HG02938 (cell line): ENCODE results near the gene ZSWIM6.

Experiments used
- ATAC-seq: cut with Tn5 transposase; IDR thresholded peaks from one replicate; pipeline ENCODE4 v1.9.1; 2021; ENCODE audit warnings: mild to moderate bottlenecking, moderate library complexity; ENCODE audit not compliant: unreplicated experiment

The ZSWIM6 gene

DNA sequence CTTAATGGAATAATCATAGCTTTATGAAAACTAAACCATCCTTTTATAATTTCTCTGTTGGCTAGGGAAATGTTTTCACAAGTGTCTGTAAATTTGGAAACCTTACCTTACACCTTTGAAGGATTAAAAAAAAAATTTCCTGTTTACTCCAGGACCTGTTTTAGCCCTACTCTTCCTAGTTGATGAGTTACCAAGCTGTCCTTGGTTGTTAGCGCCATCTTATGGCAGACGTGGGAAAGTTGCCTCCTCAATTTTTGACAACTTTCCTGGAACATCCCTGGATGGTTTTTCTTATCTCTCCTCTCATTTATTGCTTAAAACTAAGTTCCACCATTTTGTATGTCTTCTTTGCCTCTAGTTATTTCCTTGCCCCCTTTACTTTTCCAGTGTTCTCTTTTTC lies 25.7 kb downstream of the ZSWIM6 start:
- no peak for ATAC-seq

DNA sequence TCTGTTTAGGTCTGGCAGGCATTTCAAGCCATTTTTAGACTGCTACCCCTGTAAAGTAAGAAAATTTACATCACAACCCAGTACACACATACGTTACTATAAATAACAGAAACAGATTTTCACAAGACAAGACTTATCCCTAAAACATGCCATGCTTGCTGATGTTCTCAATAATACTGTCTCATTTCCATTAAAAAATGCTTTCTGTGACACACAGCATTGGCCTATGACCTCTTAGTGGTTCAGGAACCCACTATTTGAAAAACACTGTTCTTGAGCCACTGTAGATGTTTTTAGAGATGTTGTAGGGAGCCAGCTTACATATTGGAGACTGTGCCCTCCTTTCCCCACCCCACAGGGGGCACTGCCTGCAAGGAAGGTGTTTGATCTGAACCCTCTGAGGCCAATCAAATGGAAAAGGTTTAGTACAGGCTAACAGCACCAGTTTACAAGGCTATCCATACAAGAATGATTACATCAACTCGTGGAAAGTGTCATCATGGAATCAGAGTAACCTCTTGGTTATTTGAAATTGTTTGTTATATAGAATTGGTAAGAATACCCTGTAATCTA lies 30.8 kb downstream of the ZSWIM6 start:
- no peak for ATAC-seq

DNA sequence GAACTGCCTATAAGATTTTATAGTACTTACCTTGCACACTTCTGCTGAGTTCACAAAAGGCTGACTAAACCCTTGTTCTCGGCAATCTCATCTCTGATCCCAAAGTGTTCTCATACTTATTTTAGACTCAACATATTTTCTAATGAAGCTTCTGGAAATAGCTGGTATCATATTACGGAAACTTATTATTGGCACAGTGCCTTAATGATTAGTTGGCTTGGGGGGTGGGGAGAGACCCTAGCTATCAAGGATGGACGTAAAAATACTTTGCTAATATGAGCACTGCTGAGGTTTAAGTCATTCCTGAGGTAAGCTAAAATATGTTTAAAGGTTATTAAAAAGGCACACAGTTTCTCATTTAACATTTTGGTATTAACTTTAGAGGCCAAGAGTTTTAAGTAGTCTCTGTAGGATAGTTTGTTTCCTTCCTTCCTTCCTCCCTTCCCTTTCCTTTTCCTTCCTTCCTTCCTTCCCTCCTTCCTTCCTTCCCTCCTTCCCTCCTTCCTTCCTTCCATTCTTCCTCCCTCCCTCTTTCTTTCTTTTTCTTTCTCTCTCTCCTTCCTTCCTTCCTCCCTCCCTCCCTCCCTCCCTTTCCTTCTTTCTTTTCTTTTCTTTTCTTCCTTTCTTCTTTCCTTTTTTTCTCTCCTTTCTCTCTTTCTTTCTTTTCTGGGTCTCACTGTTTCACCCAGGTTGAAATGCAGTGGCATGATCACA lies 31.5 kb downstream of the ZSWIM6 start:
- no peak for ATAC-seq

DNA sequence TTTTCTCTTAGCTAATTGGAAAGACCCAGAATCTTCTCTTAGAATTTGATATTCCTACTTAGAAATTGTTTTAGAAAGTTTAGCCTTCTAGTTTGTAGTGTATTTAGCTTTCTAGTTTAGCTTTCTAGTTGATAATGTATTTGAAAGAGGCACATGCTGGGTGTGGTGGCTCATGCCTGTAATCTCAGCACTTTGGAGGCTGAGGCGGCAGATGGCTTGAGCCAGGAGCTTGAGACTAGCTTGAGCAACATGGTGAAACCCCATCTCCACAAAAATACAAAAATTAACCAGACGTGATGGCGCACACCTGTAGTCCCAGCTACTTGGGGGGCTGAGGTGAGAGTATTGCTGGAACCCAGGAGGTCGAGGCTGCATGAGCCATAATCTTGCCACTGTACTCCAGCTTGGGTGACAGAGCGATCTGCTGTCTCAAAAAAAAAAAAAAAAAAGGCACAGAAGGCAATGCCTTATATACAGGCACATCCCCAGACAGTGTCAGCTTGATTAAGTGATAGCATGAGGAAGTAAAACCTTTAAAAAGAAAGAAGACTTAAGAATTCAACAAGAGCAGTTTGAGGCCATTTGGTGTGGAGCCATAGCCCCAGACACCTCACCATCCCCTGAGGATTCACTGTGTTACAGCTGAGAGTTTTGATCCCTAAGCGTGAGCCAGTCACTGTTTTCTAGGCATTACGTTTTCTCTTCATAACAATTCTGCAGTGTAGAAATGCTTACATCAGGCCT lies 34.6 kb downstream of the ZSWIM6 start:
- ATAC-seq: no peak

DNA sequence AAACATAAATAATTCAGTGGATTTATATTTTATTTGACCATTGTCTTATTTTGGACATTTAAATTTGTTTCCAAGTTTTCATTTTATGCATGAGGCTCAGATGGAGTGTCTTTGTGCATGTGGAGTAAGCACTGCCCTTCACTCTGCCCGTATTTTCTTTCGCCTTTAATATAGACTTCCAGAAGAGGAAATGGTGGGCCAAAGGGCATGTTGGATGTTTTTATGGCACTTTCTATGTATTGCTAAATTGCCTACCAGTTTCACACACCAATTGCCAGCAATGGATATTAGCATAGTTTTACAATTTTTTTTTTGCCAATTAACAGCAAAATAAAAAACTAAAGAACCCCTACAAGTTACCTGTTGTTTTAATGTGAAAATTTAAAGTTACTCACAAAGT lies 38.4 kb downstream of the ZSWIM6 start:
- no peak for ATAC-seq

DNA sequence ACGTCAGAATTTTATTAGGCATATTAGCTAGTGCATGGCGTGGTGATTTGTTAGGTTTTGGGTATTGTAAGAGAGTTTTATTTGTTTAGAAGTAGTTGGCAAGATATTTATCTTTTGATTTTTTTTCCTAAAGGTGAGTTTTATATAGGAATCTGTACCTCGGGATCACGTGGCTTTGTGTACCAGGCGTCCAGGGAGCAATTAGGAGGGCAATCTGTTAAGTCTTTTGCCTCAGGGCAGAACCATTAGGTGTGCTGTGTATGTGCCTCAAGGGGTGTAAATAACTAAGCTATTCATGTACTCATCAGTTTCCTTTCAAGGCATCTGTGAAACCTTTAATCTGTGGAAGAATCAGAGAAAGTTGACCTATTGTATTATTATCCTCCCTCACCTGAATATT lies 39.4 kb downstream of the ZSWIM6 start:
- ATAC-seq: no peak

DNA sequence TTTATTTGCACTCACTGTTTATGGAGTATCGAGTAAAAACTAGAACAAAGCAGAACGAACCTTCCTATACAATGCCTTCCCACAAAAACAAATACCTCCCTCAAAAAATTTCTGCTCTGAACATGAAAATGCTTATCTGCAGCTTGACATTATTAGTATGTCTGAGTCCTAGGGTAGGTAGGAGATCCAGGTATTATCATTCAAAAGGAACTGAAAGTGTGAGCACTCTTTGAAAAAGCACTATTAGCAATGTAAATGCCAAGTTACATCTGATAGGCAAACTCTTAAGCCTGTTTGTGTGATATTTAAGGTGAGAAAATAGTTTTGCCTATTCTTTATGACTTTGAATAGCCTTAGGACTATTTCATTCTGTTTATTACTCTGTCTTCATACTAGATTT lies 47.6 kb downstream of the ZSWIM6 start:
- ATAC-seq: no peak

DNA sequence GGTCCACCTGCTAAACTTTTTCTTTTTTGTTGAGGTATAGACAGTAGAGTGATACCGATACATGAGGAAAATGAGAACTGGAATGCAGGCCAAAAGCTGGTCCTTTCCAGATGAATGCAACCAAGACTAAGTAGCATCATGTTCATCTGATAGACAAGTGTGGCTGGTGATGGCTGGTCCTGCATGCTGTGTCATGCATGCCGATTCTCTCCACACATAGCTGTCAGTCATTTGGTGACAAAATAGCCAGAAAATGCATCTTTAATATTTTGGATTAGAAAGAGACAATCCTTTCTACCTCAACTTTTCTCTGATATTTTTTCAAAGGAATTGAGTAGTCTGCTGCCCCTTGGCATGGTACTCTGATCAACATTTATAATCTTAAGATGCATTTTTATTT lies 49.9 kb downstream of the ZSWIM6 start:
- ATAC-seq: no peak

DNA sequence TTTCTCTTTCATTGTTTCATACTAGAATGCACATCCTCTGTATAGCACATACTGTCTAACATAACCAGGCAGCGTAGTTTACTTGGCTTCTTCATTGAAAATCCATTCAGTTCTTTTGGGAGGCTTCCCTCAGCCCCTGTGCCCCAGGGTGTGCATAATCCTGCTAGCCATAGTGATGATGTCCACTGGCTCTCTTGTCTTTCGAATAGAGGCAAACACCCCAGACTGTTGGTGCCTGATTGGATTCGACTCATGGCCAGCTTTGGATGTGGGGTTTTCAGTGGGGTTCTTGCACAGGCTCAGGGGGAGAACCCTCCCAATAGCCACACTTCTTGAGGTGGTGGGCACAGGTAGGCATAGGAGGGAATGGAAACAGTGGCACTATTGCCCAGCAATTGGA lies 53.6 kb downstream of the ZSWIM6 start:
- no peak for ATAC-seq

DNA sequence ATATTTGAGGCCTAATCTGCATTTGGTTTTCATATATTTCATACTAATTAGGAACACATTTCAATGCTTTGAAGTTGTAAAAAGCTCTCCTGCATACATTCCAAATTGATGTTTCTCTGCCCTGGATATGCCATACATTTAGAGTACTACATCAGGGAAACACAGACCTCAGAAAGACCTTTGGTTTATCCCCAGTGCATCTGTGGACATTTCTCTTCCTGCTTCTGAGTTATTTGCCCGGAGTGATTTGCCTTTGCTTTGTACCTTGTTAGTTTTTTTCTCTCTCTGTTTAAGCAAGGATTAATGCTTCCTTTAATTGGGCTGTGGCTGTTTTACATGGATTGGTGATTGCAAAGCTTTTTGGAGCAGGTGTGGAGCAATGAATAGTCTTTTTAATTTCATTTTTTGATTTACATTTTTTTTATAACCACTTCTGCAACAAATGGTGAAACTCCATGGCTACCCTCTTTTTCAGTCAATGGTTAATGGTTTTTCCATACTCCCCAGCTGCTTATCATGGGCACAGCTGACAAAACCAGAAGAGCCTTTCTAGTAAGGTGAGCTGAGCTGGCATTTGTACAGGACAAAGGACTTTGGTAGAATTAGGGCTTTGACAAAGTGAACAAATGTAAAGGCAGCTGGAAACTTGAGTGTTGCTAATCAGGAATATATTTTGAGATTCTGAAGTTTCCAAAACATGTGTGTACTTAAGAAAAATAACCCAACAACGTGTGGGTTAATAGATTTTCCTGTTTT lies 54.2 kb downstream of the ZSWIM6 start:
- ATAC-seq: no peak

DNA sequence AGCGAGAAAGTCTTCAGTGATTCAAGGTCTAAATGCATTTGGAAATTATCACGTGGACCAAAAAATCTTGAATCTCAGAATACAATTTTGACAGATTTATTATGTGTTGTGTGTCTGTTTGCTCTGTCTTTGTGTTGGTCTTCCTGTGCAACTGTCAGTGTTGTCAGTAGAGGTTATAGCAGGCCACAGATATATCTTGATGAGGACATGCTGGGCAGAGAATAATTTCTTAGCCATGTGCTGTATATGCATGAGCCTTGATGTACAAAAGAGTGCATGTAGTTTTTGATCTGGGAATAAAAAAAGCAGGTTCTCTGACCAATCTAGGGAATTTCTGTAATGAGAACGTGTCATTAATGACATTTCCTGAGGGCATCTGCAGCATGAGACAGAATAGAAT lies 57.6 kb downstream of the ZSWIM6 start:
- no peak for ATAC-seq

DNA sequence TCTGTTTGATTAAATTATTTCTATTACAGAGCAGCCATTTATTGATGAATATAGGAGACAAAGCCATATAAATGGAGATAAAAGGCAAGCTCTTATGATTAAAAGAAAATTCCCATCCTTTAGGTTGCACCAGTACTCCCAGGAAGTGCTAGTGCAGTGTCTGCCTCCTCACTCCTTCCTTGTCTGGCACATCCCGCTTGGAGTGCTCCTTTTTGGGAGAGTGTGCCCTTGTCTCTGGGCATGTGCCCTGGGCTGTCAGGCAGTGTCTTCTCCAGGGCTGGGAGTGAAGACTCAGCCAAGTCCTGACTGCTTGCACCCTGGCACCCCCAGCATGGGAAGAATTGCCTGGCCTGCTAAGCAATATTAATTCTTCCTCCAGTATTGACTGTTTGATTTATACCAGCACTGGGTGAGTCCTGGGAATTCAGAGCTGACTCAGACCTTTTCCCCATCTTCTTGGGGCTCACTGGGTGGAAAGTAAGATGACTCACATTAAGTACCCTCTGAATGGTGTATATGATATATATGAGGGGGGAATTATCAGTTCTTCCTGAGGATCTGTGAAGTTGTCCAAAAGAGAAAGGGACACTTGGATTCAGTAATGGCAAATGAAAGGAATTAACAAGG lies 62.1 kb downstream of the ZSWIM6 start:
- ATAC-seq: no peak

DNA sequence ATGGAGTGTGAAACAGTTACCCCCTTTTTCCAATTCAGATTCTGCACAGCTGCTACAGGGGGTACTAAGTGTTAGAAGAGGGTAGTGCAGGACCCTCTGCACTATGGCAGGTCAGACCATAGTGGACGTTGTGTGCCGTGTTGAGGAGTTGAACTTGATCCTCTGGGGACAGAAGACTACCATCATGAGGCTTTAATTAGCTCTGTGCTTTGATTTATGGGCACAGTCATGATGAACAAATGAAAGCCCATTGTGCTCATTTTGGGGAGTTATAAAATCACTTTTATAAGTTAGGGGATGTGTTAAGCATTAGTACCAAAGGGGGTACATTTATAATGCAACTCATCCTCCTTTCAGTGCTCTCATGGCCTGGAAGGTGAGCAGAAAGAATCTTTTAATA lies 62.7 kb downstream of the ZSWIM6 start:
- no peak for ATAC-seq

DNA sequence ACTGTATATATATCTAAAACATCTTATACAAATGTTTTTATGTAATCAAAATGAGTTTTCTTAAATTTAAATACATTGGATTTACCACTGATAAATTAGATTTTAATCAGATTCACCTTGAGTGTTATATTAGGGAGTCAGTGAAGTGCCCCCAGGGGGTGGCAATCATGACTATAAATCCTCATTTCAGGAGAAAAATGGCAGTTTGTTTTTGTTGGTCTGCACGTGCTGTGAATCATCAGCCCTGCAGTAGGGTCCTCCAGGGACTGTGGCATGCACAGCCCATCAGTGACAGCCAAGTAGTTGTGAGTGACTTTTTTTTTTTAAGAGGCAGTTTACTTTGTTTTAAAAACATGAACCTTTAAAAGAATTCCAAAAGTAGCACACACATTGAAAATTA lies 65.2 kb downstream of the ZSWIM6 start:
- ATAC-seq: no peak

DNA sequence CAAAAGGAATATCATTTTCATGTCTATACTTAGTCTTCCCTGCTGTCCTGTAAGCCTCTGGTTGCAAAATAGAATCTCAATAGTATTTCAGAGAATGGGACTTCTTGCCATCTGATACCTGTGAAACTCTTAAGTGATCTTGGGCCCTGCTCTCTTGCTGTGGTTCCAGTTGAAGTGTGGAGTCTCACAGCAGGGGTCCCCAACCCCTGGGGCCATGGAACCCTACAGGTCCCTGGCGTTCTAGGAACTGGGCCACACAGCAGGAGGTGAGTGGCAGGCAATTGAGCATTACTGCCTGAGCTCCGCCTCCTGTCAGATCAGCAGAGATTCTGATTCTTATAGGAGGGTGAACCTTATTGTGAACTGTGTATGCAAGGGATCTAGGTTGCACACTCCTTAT lies 65.9 kb downstream of the ZSWIM6 start:
- ATAC-seq: no peak

DNA sequence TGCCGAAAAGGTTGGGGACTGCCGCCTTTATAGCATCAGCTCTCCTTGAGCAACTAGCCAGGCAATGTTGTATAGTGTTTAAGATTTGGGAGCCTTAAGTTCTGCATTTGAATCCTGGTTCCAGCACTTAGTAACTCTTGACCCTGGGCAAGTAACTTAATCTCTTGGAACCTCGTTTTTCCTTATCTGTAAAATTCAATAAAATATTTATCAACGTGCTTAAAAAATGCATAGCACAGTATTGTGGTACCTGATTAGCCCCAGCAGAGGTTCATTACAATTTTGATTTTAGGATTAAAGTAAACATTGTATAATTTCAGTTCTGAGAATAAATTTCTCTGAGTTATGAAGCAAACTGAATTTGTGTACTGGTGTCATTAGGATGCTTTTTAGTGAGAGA lies 66.4 kb downstream of the ZSWIM6 start:
- no peak for ATAC-seq

DNA sequence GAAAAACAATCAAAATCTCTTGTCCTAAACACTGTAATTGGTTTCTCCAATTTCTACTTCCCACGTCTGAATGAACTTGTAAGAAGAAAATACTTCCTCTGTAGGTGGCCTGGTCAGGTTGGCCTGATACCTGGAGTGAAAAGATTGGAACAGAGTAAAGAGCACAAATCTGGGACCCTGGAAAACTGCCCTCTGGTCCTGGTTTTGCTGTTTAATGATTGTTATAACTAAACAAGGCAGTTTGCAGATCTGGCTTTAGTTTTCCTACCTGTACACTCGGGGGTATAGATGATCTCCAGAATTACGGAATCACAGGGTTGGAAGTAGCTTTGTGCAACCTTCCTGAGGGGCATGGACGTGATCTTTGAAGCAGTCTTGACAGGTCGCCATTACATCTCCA lies 67.6 kb downstream of the ZSWIM6 start:
- ATAC-seq: no peak

DNA sequence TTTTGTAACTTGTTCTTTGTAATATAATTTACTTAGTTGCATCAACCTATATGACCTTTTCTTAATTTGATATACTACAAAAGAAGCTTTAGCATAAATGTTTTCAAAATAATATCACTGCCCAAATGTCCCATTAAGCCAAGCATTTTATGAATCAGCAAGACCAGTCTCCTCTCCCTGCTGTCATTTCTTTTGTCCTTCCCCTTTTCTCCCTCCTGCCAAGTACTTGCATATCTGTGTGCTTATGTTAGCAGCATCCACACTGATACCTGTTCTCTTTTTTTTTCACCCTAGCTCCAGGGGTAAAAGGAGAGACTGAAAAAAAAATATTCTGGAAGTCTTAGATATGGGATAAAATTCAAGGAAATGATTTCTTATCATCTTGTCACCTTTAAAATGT lies 69.7 kb downstream of the ZSWIM6 start:
- no peak for ATAC-seq

DNA sequence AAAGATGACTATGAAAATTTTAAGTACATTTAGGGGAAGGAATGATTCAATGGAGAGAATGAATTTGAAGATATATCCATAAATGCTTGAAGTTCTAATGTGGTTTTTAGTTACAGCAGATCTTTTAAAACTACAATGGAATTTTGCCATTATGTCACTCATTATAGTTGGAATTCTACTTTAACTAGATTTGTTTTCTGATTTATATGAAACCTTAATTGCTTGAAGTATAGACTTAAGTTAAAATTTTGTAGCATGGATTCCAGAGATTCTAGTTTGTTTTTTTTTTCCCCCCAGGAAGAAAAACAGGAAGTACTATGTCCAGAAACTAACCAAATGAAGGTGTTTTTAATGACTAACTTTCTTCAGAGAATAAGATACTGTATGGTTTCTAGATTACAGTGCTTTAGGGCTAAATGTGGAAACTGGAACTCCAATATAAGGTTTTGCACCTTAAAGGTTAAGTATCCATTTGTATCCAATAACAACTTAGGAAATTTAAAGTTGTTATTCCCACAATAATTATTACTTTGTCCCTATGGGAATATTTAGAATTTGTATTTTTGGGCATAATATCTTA lies 70.3 kb downstream of the ZSWIM6 start:
- ATAC-seq: no peak

DNA sequence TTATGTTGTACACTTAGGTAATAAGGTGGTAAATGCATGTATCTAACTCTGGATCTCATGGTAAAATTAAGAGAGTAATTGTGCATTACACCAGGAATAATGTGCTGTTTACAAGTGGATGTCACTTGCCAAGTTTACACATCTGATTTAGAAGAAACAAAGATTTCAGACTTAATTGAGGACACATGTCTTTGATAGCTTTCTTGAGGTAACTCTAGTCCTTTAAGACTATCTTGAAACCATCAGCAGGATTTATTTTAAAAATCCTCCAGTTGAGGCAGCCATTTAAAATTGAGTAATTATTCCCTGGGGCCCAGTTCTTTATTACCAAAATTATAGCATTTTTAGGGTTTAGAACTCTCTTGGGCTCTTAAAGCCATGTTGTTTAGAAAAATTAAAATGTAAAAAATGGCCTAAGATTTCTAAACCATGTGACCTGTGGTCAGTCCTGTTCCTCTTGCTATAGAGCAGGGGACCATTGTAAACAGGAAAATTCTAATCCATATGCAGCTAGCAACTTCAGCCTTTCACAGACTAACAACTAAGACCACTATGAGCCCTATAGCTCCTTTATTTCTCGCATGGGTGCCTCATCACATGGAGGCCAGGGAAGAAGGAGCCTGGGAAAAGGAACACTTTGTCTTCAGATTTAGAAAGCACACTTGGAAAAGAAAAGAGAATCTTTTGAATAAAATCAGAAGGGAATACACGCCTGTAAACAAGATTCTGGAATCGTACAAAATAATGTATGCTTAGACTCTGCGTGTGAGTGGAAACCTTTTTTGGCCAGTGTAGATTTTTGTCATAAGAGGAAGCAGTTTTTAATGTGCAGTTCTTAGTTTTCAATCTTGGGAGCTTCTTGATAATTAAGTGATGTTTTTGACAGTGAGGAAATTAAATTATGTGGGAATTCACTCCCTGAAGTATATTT lies 71.2 kb downstream of the ZSWIM6 start:
- ATAC-seq: no peak
